PFSK-1 (cell line): Measurements from ENCODE around the gene SPOCK3.

ENCODE experiments used
- FOXP2 ChIP-seq: optimal IDR thresholded peaks from 2 replicates; pipeline ENCODE3; 2011; ENCODE audit warnings: borderline replicate concordance, control low read depth, inconsistent platforms; ENCODE audit not compliant: insufficient read depth; ENCODE audit errors: extremely low read length, extremely low read depth
- POLR2AphosphoS5 ChIP-seq: IDR thresholded peaks from 2 replicates; pipeline ENCODE4 v1.6.1; 2012; ENCODE audit warnings: low read depth, mild to moderate bottlenecking, control low read depth, low read length, moderate library complexity
- SIN3A ChIP-seq: IDR thresholded peaks from 2 replicates; pipeline ENCODE4 v1.6.1; 2012; ENCODE audit warnings: mild to moderate bottlenecking, low read length, moderate library complexity, borderline replicate concordance; ENCODE audit not compliant: insufficient read depth
- TAF1 ChIP-seq: IDR thresholded peaks from 2 replicates; pipeline ENCODE4 v1.6.1; 2012; ENCODE audit warnings: low read length, control low read depth, borderline replicate concordance; ENCODE audit not compliant: insufficient read depth
- TF ChIP-seq, protein P1 (sequence below), 2 experiments: IDR thresholded peaks; 2 replicates each; pipeline versions ENCODE4 v1.6.1 to v1.8.0; 2011 to 2012; ENCODE audit warnings: low read depth in 2 of 2, low read length in 2 of 2, control low read depth in 1 of 2, inconsistent platforms in 1 of 2, mild to moderate bottlenecking in 1 of 2, moderate library complexity in 1 of 2; ENCODE audit not compliant: insufficient read depth in 1 of 2

Gene SPOCK3

GRCh38 chr4:166763018-166763417, 471.3 kb downstream of the SPOCK3 start:
- TF ChIP-seq SIN3A (no peak), TAF1 (no peak), POLR2AphosphoS5 (no peak)
- TF ChIP-seq, protein P1, sequence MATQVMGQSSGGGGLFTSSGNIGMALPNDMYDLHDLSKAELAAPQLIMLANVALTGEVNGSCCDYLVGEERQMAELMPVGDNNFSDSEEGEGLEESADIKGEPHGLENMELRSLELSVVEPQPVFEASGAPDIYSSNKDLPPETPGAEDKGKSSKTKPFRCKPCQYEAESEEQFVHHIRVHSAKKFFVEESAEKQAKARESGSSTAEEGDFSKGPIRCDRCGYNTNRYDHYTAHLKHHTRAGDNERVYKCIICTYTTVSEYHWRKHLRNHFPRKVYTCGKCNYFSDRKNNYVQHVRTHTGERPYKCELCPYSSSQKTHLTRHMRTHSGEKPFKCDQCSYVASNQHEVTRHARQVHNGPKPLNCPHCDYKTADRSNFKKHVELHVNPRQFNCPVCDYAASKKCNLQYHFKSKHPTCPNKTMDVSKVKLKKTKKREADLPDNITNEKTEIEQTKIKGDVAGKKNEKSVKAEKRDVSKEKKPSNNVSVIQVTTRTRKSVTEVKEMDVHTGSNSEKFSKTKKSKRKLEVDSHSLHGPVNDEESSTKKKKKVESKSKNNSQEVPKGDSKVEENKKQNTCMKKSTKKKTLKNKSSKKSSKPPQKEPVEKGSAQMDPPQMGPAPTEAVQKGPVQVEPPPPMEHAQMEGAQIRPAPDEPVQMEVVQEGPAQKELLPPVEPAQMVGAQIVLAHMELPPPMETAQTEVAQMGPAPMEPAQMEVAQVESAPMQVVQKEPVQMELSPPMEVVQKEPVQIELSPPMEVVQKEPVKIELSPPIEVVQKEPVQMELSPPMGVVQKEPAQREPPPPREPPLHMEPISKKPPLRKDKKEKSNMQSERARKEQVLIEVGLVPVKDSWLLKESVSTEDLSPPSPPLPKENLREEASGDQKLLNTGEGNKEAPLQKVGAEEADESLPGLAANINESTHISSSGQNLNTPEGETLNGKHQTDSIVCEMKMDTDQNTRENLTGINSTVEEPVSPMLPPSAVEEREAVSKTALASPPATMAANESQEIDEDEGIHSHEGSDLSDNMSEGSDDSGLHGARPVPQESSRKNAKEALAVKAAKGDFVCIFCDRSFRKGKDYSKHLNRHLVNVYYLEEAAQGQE (IDR thresholded peaks at IDR 0.05; ENCODE audit: insufficient read depth in 1 of 2, low read depth in 2 of 2, low read length in 2 of 2) = no peak

- TF ChIP-seq FOXP2 = no peak
- TF ChIP-seq SIN3A = no peak
- no peak for TF ChIP-seq POLR2AphosphoS5
- TF ChIP-seq TAF1 = no peak
- TF ChIP-seq, protein P1 (IDR thresholded peaks at IDR 0.05; ENCODE audit: insufficient read depth in 1 of 2, low read depth in 2 of 2, low read length in 2 of 2) = no peak
These were observed 492.6 kb downstream of the SPOCK3 start for GRCh38 chr4:166741742-166742141.

- TF ChIP-seq FOXP2 (no peak), POLR2AphosphoS5 (no peak), SIN3A (no peak), TAF1 (no peak)
- TF ChIP-seq, protein P1 (IDR thresholded peaks at IDR 0.05; ENCODE audit: insufficient read depth in 1 of 2, low read depth in 2 of 2, low read length in 2 of 2) = no peak
These were observed 496.9 kb downstream of the SPOCK3 start for GRCh38 chr4:166737430-166737829.

DNA sequence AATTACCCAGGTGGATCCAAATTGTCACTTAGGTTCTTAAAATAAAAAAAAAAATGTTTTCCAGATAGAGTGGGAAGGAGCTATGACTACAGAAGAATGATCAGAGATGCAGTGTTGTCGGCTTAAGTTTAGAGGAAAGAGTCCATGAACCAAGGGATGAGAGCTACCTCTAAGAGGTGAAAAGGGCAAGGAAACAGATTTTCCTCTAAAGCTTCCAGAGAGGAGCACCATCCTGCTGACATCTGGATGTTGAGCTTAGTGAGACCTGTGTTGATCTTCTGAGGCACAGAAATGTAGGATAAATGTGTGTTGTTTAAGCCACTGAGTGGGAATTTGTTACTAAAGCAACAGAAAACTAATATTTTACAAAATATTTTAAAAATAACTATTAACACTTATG, 498.7 kb downstream of the SPOCK3 start:
- TF ChIP-seq POLR2AphosphoS5 (no peak), SIN3A (no peak), TAF1 (no peak), FOXP2 (no peak)
- TF ChIP-seq, protein P1 (IDR thresholded peaks at IDR 0.05; ENCODE audit: insufficient read depth in 1 of 2, low read depth in 2 of 2, low read length in 2 of 2) = no peak

- TF ChIP-seq POLR2AphosphoS5 = no peak
- TF ChIP-seq, protein P1 (IDR thresholded peaks at IDR 0.05; ENCODE audit: insufficient read depth in 1 of 2, low read depth in 2 of 2, low read length in 2 of 2) = no peak
- TF ChIP-seq TAF1 = no peak
- TF ChIP-seq FOXP2 = no peak
- no peak for TF ChIP-seq SIN3A
These were observed 499.5 kb downstream of the SPOCK3 start for GRCh38 chr4:166734797-166735196.
